H9 (cell line): ENCODE results near the gene GTF3C5. TPM values are rescaled to one million over a fixed set of nuclear protein-coding genes. Genes with fewer than 3 reads are reported as not detected.

Source experiments
- DNase-seq: peaks from one replicate; pipeline ENCODE4 v3.0.0-alpha.2; 2017
- H2AFZ ChIP-seq: one replicate; pipeline ENCODE4 v1.6.1; 2013; ENCODE audit warnings: mild to moderate bottlenecking, low read length, control low read depth, moderate library complexity
- H2AK5ac ChIP-seq: 2 replicates; pipeline ENCODE4 v1.6.1; 2013; ENCODE audit warnings: low read length, control low read depth, mixed read lengths; ENCODE audit not compliant: insufficient read length
- H2BK120ac ChIP-seq: one replicate; pipeline ENCODE4 v1.6.1; 2013; ENCODE audit warnings: low read depth, mild to moderate bottlenecking, low read length, control low read depth, inconsistent platforms; ENCODE audit not compliant: poor library complexity, severe bottlenecking
- H2BK12ac ChIP-seq: 2 replicates; pipeline ENCODE4 v1.6.1; 2013; ENCODE audit warnings: low read length, control low read depth, mixed read lengths, low read depth; ENCODE audit not compliant: insufficient read length
- H2BK15ac ChIP-seq: 2 replicates; pipeline ENCODE4 v1.6.1; 2013; ENCODE audit warnings: low read depth, low read length, control low read depth
- H2BK20ac ChIP-seq: one replicate; pipeline ENCODE4 v1.6.1; 2013; ENCODE audit warnings: low read depth, mild to moderate bottlenecking, low read length, control low read depth, inconsistent platforms; ENCODE audit not compliant: poor library complexity, severe bottlenecking
- H2BK5ac ChIP-seq: 2 replicates; pipeline ENCODE4 v1.6.1; 2013; ENCODE audit warnings: low read length, control low read depth, mixed read lengths; ENCODE audit not compliant: insufficient read length
- H3K14ac ChIP-seq: 2 replicates; pipeline ENCODE4 v1.6.1; 2013; ENCODE audit warnings: low read length, control low read depth; ENCODE audit not compliant: insufficient read depth
- H3K18ac ChIP-seq: 2 replicates; pipeline ENCODE4 v1.6.1; 2013; ENCODE audit warnings: low read depth, mild to moderate bottlenecking, mixed read lengths, low read length, control low read depth; ENCODE audit not compliant: insufficient read length
- H3K23ac ChIP-seq: 2 replicates; pipeline ENCODE4 v1.6.1; 2013; ENCODE audit warnings: low read length, control low read depth, mixed read lengths, low read depth; ENCODE audit not compliant: insufficient read length
- H3K23me2 ChIP-seq: 2 replicates; pipeline ENCODE4 v1.6.1; 2013; ENCODE audit warnings: low read depth, mild to moderate bottlenecking, mixed read lengths, low read length, control low read depth; ENCODE audit not compliant: insufficient read length, poor library complexity, severe bottlenecking
- H3K27ac ChIP-seq: 2 replicates; pipeline ENCODE4 v1.5.1; 2013; ENCODE audit warnings: low read length, control low read depth, mixed read lengths, low read depth; ENCODE audit not compliant: insufficient read length
- H3K27me3 ChIP-seq: 2 replicates; pipeline ENCODE4 v1.6.1; 2013; ENCODE audit warnings: low read length, control low read depth, inconsistent platforms; ENCODE audit not compliant: insufficient read depth
- H3K4ac ChIP-seq: 2 replicates; pipeline ENCODE4 v1.6.1; 2013; ENCODE audit warnings: low read depth, mild to moderate bottlenecking, control low read depth, inconsistent platforms, low read length, moderate library complexity
- H3K4me1 ChIP-seq: 2 replicates; pipeline ENCODE4 v1.6.1; 2013; ENCODE audit warnings: low read length, control low read depth, inconsistent platforms; ENCODE audit not compliant: insufficient read depth
- H3K4me2 ChIP-seq: 2 replicates; pipeline ENCODE4 v1.6.1; 2013; ENCODE audit warnings: low read length, control low read depth, mixed read lengths; ENCODE audit not compliant: insufficient read length, insufficient read depth
- H3K56ac ChIP-seq: 2 replicates; pipeline ENCODE4 v1.6.1; 2013; ENCODE audit warnings: low read depth, mild to moderate bottlenecking, mixed read lengths, low read length, control low read depth; ENCODE audit not compliant: insufficient read length
- H3K79me1 ChIP-seq: 2 replicates; pipeline ENCODE4 v1.6.1; 2013; ENCODE audit warnings: low read depth, mild to moderate bottlenecking, moderate library complexity, low read length, control low read depth, inconsistent platforms; ENCODE audit not compliant: insufficient read depth, poor library complexity, severe bottlenecking
- H3K79me2 ChIP-seq: 2 replicates; pipeline ENCODE4 v1.6.1; 2013; ENCODE audit warnings: low read length, control low read depth, inconsistent platforms; ENCODE audit not compliant: insufficient read depth
- H3K9ac ChIP-seq: 2 replicates; pipeline ENCODE4 v1.6.1; 2013; ENCODE audit warnings: low read length, control low read depth, mixed read lengths; ENCODE audit not compliant: insufficient read length; ENCODE audit errors: extremely low read depth
- H3K9me3 ChIP-seq: one replicate; pipeline ENCODE4 v1.6.1; 2013; ENCODE audit warnings: low read depth, low read length, inconsistent platforms; ENCODE audit not compliant: control insufficient read depth
- H3T11ph ChIP-seq: one replicate; pipeline ENCODE4 v1.6.1; 2013; ENCODE audit warnings: mild to moderate bottlenecking, low read length, control low read depth, inconsistent platforms
- H4K20me1 ChIP-seq: one replicate; pipeline ENCODE4 v1.6.1; 2013; ENCODE audit not compliant: control insufficient read depth, insufficient read length, insufficient read depth
- H4K5ac ChIP-seq: 2 replicates; pipeline ENCODE4 v1.6.1; 2013; ENCODE audit warnings: low read depth, mild to moderate bottlenecking, mixed read lengths, low read length, control low read depth; ENCODE audit not compliant: insufficient read length
- H4K8ac ChIP-seq: replicated peaks from 2 replicates; pipeline ENCODE4 v1.6.1; 2013; ENCODE audit warnings: low read length, control low read depth, mixed read lengths, low read depth; ENCODE audit not compliant: insufficient read length
- H4K91ac ChIP-seq: 2 replicates; pipeline ENCODE4 v1.6.1; 2013; ENCODE audit warnings: low read depth, mild to moderate bottlenecking, moderate library complexity, mixed read lengths, low read length, control low read depth; ENCODE audit not compliant: insufficient read length
- H3K27ac Mint-ChIP-seq, 3 experiments: 2 replicates in 2 of 3; 3 replicates in 1 of 3; pipeline ENCODE4 v1.8.0; 2020 to 2021; ENCODE audit warnings: mixed read lengths in 3 of 3, mild to moderate bottlenecking in 1 of 3, moderate library complexity in 1 of 3
- H3K27me3 Mint-ChIP-seq: 2 replicates; pipeline ENCODE4 v1.8.0; 2021; ENCODE audit warnings: low read depth, mild to moderate bottlenecking, moderate library complexity, mixed read lengths
- H3K36me3 Mint-ChIP-seq, 3 experiments: 2 replicates in 2 of 3; 3 replicates in 1 of 3; pipeline ENCODE4 v1.8.0; 2020 to 2021; ENCODE audit warnings: low read depth in 3 of 3, mixed read lengths in 3 of 3; ENCODE audit not compliant: insufficient read depth in 1 of 3
- H3K4me1 Mint-ChIP-seq, 2 experiments: 2 replicates each; pipeline ENCODE4 v1.8.0; 2020; ENCODE audit warnings: mixed read lengths in 2 of 2
- H3K4me3 Mint-ChIP-seq, 2 experiments: 2 replicates in 1 of 2; 3 replicates in 1 of 2; pipeline ENCODE4 v1.8.0; 2020 to 2021; ENCODE audit warnings: mild to moderate bottlenecking in 2 of 2, mixed read lengths in 2 of 2, moderate library complexity in 1 of 2
- H3K9me3 Mint-ChIP-seq, 2 experiments: 2 replicates in 1 of 2; 3 replicates in 1 of 2; pipeline ENCODE4 v1.8.0; 2020; ENCODE audit warnings: mild to moderate bottlenecking in 2 of 2, mixed read lengths in 2 of 2, moderate library complexity in 1 of 2
- WGBS: extraction: QIAGEN DNeasy Blood & Tissue Kit; methylation state at CpG from one replicate; pipeline ENCODE4 v1.1.7; 2013; ENCODE audit warnings: missing lambda C conversion rate, low lambda C conversion rate, mixed read lengths; ENCODE audit not compliant: insufficient read length; ENCODE audit errors: extremely low coverage; 5-methylcytosine and 5-hydroxymethylcytosine counted together
- total RNA-seq: library from RNA; stranded (reverse); gene quantifications from 2 replicates; pipeline ENCODE4 v1.2.1, GENCODE V29; 2021
- TF ChIP-seq, protein P1 (sequence below): fragments of 200-600 bp; sonication (generic); conservative IDR thresholded peaks from 3 replicates; pipeline ENCODE4 v1.8.0; 2021; ENCODE audit warnings: antibody characterized with exemption, mild to moderate bottlenecking

Gene GTF3C5
- total RNA-seq, 1 experiment from 2014 or later, result 88.9 TPM

DNA sequence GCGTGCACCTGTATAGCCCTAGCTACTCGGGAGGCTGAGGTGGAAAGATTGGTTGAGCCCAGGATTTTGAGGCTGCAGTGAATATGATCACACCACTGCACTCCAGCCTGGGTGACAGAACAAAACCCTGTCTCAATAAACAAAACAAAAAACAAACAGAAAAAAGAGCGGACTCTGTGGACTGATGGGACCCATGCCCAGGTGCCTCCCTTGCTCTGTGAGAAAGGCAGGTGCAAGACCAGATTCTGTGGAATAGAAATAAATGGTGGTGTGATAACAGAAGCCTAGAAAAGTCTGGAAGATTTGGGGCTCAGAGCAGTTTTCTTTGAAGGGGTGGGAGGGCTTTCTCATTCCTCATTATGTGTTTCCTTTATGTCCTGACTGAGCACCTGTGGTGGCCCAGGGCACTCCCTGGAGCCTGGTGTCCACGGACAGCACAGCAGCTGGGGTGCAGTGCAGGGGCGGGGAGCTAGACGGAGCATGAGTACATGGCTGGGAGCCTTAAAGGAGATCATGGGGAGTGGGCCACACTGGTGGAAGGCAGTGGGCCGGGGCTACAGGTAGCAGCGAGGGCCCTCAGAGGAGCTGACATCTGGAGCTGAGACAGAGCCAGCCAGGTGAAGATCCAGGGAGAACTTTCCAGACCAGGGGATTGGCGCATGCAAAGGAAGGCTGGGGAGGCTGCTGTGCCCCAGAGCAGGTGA is 15.6 kb downstream of the GTF3C5 start:
- H3K56ac ChIP-seq, result no peak overlapping the region
- H3K4ac ChIP-seq, result no peak overlapping the region
- H3K9me3 ChIP-seq, result no peaks in the 10 kb centered on the region
- no CpG with 5 or more reads among the region's 9 CpGs for WGBS
- no peak overlapping the region for H3K27ac ChIP-seq
- H3K27ac Mint-ChIP-seq, result peak overlapping the region in 2 of 3 experiments; percentile 24 to 61; a peak in 4 of 7 replicates
- H2AFZ ChIP-seq, result no peak overlapping the region
- H3K14ac ChIP-seq, result no peak overlapping the region
- no peak overlapping the region for H3K4me3 Mint-ChIP-seq
- no peak overlapping the region for H2BK20ac ChIP-seq
- no peaks in the 10 kb centered on the region for H3K27me3 ChIP-seq
- H4K20me1 ChIP-seq, result no peaks in the 10 kb centered on the region
- no peak overlapping the region for H3K18ac ChIP-seq
- no peaks in the 10 kb centered on the region for H3K79me2 ChIP-seq
- no peaks in the 10 kb centered on the region for H3K27me3 Mint-ChIP-seq
- H2BK15ac ChIP-seq, result no peak overlapping the region
- no peak overlapping the region for H4K91ac ChIP-seq
- TF ChIP-seq, protein P1, sequence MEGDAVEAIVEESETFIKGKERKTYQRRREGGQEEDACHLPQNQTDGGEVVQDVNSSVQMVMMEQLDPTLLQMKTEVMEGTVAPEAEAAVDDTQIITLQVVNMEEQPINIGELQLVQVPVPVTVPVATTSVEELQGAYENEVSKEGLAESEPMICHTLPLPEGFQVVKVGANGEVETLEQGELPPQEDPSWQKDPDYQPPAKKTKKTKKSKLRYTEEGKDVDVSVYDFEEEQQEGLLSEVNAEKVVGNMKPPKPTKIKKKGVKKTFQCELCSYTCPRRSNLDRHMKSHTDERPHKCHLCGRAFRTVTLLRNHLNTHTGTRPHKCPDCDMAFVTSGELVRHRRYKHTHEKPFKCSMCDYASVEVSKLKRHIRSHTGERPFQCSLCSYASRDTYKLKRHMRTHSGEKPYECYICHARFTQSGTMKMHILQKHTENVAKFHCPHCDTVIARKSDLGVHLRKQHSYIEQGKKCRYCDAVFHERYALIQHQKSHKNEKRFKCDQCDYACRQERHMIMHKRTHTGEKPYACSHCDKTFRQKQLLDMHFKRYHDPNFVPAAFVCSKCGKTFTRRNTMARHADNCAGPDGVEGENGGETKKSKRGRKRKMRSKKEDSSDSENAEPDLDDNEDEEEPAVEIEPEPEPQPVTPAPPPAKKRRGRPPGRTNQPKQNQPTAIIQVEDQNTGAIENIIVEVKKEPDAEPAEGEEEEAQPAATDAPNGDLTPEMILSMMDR, result no peak
- DNase-seq, result no peak
- H3K4me1 ChIP-seq, result no peaks in the 10 kb centered on the region
- no peak overlapping the region for H2BK12ac ChIP-seq
- no peak overlapping the region for H3T11ph ChIP-seq
- no peak overlapping the region for H4K5ac ChIP-seq
- no peak overlapping the region for H4K8ac ChIP-seq
- H2BK120ac ChIP-seq, result no peak overlapping the region
- no peak overlapping the region for H3K9ac ChIP-seq
- H3K79me1 ChIP-seq, result peaks cover 3% of the 10 kb centered on the region
- no peak overlapping the region for H2AK5ac ChIP-seq
- no peak overlapping the region for H3K23ac ChIP-seq
- no peak overlapping the region for H3K4me2 ChIP-seq
- H3K23me2 ChIP-seq, result no peaks in the 10 kb centered on the region
- H3K36me3 Mint-ChIP-seq, result peaks cover 45 to 87% (median 76%) of the 10 kb centered on the region in 3 experiments
- H3K4me1 Mint-ChIP-seq, result no peaks in the 10 kb centered on the region
- H3K9me3 Mint-ChIP-seq, result peaks cover under 1% of the 10 kb centered on the region in 2 experiments; a peak in 2 of 5 replicates
- H2BK5ac ChIP-seq, result no peak overlapping the region
